ENCODE results near the gene ZNF736.

GRCh38 chr7:64310426-64310825 lies 3.3 kb upstream of the ZNF736 start:
- TF ChIP-seq CTCF (IDR thresholded peaks at IDR 0.05) (no peak), POLR2A (IDR thresholded peaks at IDR 0.05) (no peak), POLR2AphosphoS5 (IDR thresholded peaks at IDR 0.05; ENCODE audit: insufficient read depth in 1 of 2, low read depth in 1 of 2) (no peak)

Data from vagina (tissue), 2 donors.